Osteoblast (primary cell): ENCODE data around the gene TFIP11. TPM values are rescaled to one million over a fixed set of nuclear protein-coding genes. Genes with fewer than 3 reads are reported as not detected.

Source experiments
- DNase-seq: peaks from one replicate; pipeline ENCODE4 v3.0.0; 2011; ENCODE audit warnings: low spot score, mixed read lengths; ENCODE audit not compliant: insufficient read length; ENCODE audit errors: missing footprints
- H2AFZ ChIP-seq: 2 replicates; pipeline ENCODE4 v1.6.0; 2011; ENCODE audit warnings: mild to moderate bottlenecking, low read length
- H3K27ac ChIP-seq: 2 replicates; pipeline ENCODE4 v1.5.1; 2011; ENCODE audit warnings: mild to moderate bottlenecking, low read depth, low read length, moderate library complexity
- H3K27me3 ChIP-seq: 2 replicates; pipeline ENCODE4 v1.6.0; 2012; ENCODE audit warnings: mild to moderate bottlenecking, control low read depth, inconsistent platforms, low read length, moderate library complexity; ENCODE audit not compliant: insufficient read depth
- H3K36me3 ChIP-seq: 2 replicates; pipeline ENCODE4 v1.5.1; 2011; ENCODE audit warnings: mild to moderate bottlenecking, low read length, control low read depth, moderate library complexity; ENCODE audit not compliant: insufficient read depth
- H3K4me1 ChIP-seq: 2 replicates; pipeline ENCODE4 v1.5.1; 2011; ENCODE audit warnings: mild to moderate bottlenecking, low read length, control low read depth, moderate library complexity; ENCODE audit not compliant: insufficient read depth
- H3K4me2 ChIP-seq: 2 replicates; pipeline ENCODE4 v1.6.0; 2011; ENCODE audit warnings: mild to moderate bottlenecking, low read length; ENCODE audit not compliant: insufficient read depth
- H3K4me3 ChIP-seq: fragments of 200-600 bp; sonication (generic); 3 replicates; pipeline ENCODE4 v1.5.1; 2012; ENCODE audit warnings: mild to moderate bottlenecking, low read length, inconsistent platforms; ENCODE audit not compliant: insufficient read depth
- H3K79me2 ChIP-seq: 2 replicates; pipeline ENCODE4 v1.6.0; 2012; ENCODE audit warnings: mild to moderate bottlenecking, low read length, control low read depth, inconsistent platforms; ENCODE audit not compliant: insufficient read depth
- H3K9me3 ChIP-seq: 2 replicates; pipeline ENCODE4 v1.5.1; 2011; ENCODE audit warnings: low read depth, low read length, control low read depth
- H4K20me1 ChIP-seq: 2 replicates; pipeline ENCODE4 v1.6.0; 2012; ENCODE audit warnings: mild to moderate bottlenecking, low read length, control low read depth; ENCODE audit not compliant: insufficient read depth
- total RNA-seq: library from RNA; depleted of rRNA; stranded (reverse); fragments of >200 nt; gene quantifications from 2 replicates; pipeline ENCODE4 v1.2.3, GENCODE V29; 2012
- TF ChIP-seq, protein P1 (sequence below): IDR thresholded peaks from 2 replicates; pipeline ENCODE4 v1.5.1; 2011; ENCODE audit warnings: mild to moderate bottlenecking, low read depth, low read length, moderate library complexity; ENCODE audit errors: extremely low read depth

TFIP11 gene
- total RNA-seq, 1 donor: 34.7 TPM

DNA sequence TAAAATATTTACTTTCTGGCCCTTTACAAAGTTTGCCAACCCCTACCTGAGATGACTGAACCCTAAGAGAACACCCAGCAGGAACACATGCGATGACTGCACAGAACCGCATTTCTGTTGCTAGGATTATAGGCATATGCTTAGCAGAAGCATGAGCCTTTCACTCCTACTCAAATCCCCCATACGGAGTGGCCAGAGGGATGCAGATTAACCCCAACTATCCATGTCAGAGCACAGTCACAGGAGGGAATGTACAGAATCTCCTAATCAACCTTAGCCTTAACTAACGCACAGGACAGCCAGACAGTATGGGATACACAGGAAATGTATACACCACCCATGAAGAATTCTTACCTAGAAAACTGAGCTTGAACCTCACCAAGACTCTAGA lies 34.9 kb downstream of the TFIP11 start:
- H3K27ac ChIP-seq: no peak overlapping the region

DNA sequence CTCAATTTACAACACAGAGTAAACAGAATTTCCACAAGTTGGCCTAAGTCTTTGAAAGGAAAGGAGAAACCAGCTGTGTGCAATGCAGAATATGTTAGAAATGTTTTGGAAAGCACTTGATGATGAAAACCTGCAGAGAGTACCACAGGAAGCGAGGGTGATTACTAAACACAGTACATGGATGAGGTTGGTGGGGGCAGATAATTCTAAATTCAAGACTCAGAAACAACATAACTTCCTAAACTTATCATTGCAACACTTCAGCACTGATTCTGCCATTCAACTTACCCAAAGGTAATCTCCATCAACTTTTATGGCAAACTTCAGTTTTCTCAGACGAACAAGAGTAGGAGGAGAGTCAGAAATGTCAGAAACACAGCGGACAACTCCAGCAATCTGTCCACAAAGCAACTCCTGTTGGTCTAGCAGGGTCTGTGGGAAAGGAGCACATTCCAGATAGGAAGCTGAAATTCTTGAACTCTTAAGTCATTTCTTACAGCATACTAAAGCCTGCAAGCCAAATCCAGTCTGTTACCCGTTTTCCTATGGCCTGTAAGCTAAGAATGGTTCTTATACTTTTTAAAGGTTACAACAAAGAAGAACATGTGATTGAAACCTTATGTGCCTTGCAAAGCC lies 35.5 kb downstream of the TFIP11 start:
- H4K20me1 ChIP-seq: no peaks in the 10 kb centered on the region
- no peak overlapping the region for H3K27ac ChIP-seq
- H3K79me2 ChIP-seq: peaks cover 44% of the 10 kb centered on the region
- peaks cover 16% of the 10 kb centered on the region for H3K36me3 ChIP-seq
- H3K4me3 ChIP-seq: no peak overlapping the region
- TF ChIP-seq, protein P1, sequence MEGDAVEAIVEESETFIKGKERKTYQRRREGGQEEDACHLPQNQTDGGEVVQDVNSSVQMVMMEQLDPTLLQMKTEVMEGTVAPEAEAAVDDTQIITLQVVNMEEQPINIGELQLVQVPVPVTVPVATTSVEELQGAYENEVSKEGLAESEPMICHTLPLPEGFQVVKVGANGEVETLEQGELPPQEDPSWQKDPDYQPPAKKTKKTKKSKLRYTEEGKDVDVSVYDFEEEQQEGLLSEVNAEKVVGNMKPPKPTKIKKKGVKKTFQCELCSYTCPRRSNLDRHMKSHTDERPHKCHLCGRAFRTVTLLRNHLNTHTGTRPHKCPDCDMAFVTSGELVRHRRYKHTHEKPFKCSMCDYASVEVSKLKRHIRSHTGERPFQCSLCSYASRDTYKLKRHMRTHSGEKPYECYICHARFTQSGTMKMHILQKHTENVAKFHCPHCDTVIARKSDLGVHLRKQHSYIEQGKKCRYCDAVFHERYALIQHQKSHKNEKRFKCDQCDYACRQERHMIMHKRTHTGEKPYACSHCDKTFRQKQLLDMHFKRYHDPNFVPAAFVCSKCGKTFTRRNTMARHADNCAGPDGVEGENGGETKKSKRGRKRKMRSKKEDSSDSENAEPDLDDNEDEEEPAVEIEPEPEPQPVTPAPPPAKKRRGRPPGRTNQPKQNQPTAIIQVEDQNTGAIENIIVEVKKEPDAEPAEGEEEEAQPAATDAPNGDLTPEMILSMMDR: no peak
- DNase-seq: no peak
- no peaks in the 10 kb centered on the region for H3K27me3 ChIP-seq
- peaks cover 19% of the 10 kb centered on the region for H3K4me1 ChIP-seq
- no peak overlapping the region for H3K4me2 ChIP-seq
- H2AFZ ChIP-seq: no peak overlapping the region
- H3K9me3 ChIP-seq: no peaks in the 10 kb centered on the region

More for the DNA sequence above, 34.9 kb downstream of the TFIP11 start:
- H3K4me1 ChIP-seq: peaks cover 20% of the 10 kb centered on the region
- TF ChIP-seq, protein P1: no peak
- H2AFZ ChIP-seq: no peak overlapping the region
- peaks cover 49% of the 10 kb centered on the region for H3K79me2 ChIP-seq
- no peaks in the 10 kb centered on the region for H4K20me1 ChIP-seq
- H3K9me3 ChIP-seq: no peaks in the 10 kb centered on the region
- H3K36me3 ChIP-seq: peaks cover 11% of the 10 kb centered on the region
- H3K4me3 ChIP-seq: no peak overlapping the region
- no peak overlapping the region for H3K4me2 ChIP-seq
- H3K27me3 ChIP-seq: no peaks in the 10 kb centered on the region
- no peak for DNase-seq

DNA sequence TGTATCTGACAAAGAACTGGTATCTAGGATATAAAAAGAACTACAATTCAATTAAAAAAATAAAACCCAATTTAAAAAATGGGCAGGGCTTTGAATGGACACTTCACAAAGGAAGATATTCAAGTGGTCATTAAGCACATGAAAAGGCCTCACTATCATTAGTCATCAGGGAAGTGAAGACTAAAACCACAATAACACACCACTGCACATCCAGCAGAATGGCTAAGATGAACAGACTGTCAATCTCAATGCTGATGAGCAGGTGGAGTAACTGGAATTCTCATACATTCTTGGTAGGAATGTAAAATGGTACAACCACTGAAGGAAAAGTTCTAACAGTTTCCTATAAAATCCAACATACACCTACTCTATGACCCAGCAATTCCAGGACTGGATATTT lies 37.6 kb downstream of the TFIP11 start:
- H4K20me1 ChIP-seq: no peaks in the 10 kb centered on the region
- H3K4me3 ChIP-seq: no peak overlapping the region
- no peaks in the 10 kb centered on the region for H3K9me3 ChIP-seq
- no peak overlapping the region for H2AFZ ChIP-seq
- no peaks in the 10 kb centered on the region for H3K27me3 ChIP-seq
- no peak overlapping the region for H3K27ac ChIP-seq
- TF ChIP-seq, protein P1: no peak
- peaks cover 24% of the 10 kb centered on the region for H3K4me1 ChIP-seq
- peaks cover 23% of the 10 kb centered on the region for H3K79me2 ChIP-seq
- H3K36me3 ChIP-seq: peaks cover 30% of the 10 kb centered on the region
- H3K4me2 ChIP-seq: no peak overlapping the region
- no peak for DNase-seq

DNA sequence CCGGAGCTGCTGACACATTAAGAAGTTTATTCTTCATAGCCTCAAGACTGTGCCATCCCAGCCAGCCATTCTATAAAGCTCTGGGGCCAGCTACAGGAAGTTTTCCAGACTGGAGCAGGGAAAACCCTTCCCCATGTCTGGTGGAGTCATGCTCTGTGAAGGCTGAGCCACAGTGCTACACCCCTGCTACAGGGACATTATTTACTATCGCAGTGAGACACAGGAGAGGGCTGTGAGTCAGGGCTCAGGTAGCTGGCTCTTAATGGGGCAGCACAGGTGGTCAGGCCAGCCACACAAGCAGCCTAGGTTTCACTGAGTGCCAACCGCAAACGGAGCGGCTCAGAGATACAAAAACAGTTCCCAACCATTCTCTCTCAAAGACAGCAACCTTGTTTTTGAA lies 40.8 kb downstream of the TFIP11 start:
- Histone ChIP-seq H3K36me3 (peaks cover 60% of the 10 kb centered on the region), H3K4me3 (no peak overlapping the region), H3K79me2 (peaks cover 4% of the 10 kb centered on the region), H3K4me1 (peaks cover 14% of the 10 kb centered on the region), H3K4me2 (peak overlapping the region; percentile 8), H3K27ac (peak overlapping the region; percentile 48), H3K9me3 (no peaks in the 10 kb centered on the region), H3K27me3 (no peaks in the 10 kb centered on the region), H2AFZ (no peak overlapping the region), H4K20me1 (no peaks in the 10 kb centered on the region)
- peak; percentile 94 for DNase-seq
- TF ChIP-seq, protein P1: no peak
